ENCODE data around the gene GRB7.

- TF ChIP-seq CTCF (IDR thresholded peaks at IDR 0.05; ENCODE audit: low read depth, low read length) (no peak), EZH2phosphoT487 (IDR thresholded peaks at IDR 0.05; ENCODE audit: low read depth) (no peak)
Observed at GRCh38 chr17:39699818-39700147, 38.0 kb upstream of the GRB7 start, which contains the start of gene ERBB2.
